ENCODE data around the gene DEFB113.
"Not testable (repeated sequence)": the region's sequence is repeated elsewhere in the genome, so short reads cannot be mapped to it uniquely, and the experiment has no call there.

The DEFB113 gene

GRCh38 chr6:49969605-49970004 lies at the start of gene DEFB113:
TSS of gene DEFB113 (minus strand) at chr6:49969625. CDS start at chr6:49969625, 0 bp downstream.
- no peak for DNase-seq (ENCODE audit: low read depth)

GRCh38 chr6:50007819-50008218 lies 38.4 kb upstream of the DEFB113 start:
- no peak for DNase-seq (ENCODE audit: low read depth)

GRCh38 chr6:50003139-50003538 lies 33.7 kb upstream of the DEFB113 start:
- no peak for DNase-seq (ENCODE audit: low read depth)

GRCh38 chr6:49995278-49995677 lies 25.9 kb upstream of the DEFB113 start:
- no peak for DNase-seq (ENCODE audit: low read depth)

- no peak for DNase-seq (ENCODE audit: low read depth)
These were observed 19.5 kb upstream of the DEFB113 start for GRCh38 chr6:49988900-49989299.

GRCh38 chr6:49987749-49988148 lies 18.3 kb upstream of the DEFB113 start:
- no peak for DNase-seq (ENCODE audit: low read depth)

DNA sequence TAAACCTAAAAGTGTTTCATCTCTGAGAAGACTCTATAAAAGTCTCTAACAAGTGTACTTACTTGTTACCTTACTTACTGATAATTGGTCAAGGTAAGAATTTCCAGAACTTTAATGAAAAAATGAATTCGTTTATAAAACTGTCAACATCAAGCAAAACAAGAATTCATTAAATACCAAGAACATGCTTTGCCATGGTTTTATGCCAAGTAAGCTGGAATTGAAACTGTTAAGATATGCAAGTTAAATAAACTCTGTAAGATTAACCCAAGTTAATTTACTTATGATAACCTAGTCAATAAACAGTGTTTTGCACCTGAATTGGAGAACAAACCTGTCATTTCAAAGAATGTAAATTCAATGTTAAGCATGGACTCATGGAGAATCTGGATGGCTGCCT lies 17.1 kb upstream of the DEFB113 start:
- DNase-seq (ENCODE audit: low read depth): no peak

- no peak for DNase-seq (ENCODE audit: low read depth)
These were observed 12.6 kb upstream of the DEFB113 start for GRCh38 chr6:49982046-49982445.

GRCh38 chr6:49980898-49981297 lies 11.5 kb upstream of the DEFB113 start:
- DNase-seq (ENCODE audit: low read depth): no peak

DNA sequence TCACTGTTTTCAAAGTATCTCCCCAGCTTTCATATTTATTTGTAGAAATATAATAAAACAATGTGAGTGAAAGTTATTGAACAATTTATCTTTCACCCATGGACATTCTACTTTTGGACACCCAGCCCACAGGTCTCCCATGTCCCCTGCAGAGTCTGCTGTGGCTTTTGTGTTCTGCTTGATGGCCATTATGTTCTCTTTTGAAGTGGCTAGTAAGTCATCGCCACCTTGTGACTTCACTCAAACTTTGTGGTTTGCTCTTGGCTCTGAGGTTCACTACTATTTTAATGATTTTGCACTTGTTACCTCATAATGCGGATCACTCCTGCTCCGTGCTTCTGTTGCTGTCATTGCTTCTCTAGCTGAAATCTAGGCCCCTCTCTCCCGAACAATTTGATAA lies 10.2 kb upstream of the DEFB113 start:
- no peak for DNase-seq (ENCODE audit: low read depth)

- DNase-seq (ENCODE audit: low read depth): no peak
These were observed 9.2 kb upstream of the DEFB113 start for GRCh38 chr6:49978332-49979226.

GRCh38 chr6:49966823-49967222 lies 2.6 kb downstream of the DEFB113 start:
- DNase-seq (ENCODE audit: low read depth): no peak

GRCh38 chr6:49966334-49966733 lies 3.1 kb downstream of the DEFB113 start:
- DNase-seq (ENCODE audit: low read depth): no peak

DNA sequence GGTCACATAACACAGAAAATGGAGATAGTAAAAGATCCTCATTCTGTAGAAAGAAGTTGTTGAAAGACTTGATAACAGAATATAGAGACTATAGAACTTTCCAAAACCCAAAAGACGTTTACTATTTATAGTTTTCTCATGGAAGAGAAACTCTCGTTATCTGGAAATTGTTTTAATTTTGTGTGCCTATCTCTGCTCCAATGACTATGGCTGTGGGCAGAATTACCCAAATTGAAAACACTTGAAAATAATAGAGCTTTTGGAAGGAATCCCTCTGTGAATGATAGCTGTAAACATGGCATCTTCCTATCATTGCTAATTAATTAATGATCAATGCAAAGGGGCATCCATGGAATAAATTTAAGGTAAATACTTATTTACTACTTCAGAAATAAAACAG lies 5.4 kb downstream of the DEFB113 start, which contains the start of gene DEFB114:
Gene DEFB114, minus strand, starts transcription at position 101 of the 400 bp plus-strand sequence. Its CDS starts 59 bp downstream, at position 42.
- DNase-seq (ENCODE audit: low read depth): no peak

- DNase-seq (ENCODE audit: low read depth): no peak
These were observed 11.2 kb downstream of the DEFB113 start for GRCh38 chr6:49958180-49958579.

DNA sequence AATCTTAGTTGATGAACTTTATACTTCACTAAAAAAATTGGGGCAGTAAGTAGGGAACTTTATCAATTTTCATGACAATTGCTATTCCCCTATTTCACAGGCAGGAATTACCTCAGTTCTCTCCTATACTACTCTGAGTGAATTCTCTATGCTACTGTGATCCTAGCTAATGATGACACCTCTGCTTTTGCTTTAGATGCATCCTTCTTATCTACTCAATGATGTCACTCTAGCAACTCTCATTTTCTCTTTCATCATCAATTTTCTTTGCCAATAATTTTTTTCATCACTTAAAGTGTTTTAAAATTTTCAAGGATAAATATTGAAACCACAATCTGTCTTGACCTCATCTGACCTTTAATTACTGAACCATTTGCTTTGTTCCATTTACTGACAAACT lies 13.6 kb downstream of the DEFB113 start:
- no peak for DNase-seq (ENCODE audit: low read depth)

GRCh38 chr6:49951926-49952325 lies 17.5 kb downstream of the DEFB113 start:
- no peak for DNase-seq (ENCODE audit: low read depth)

- no peak for DNase-seq (ENCODE audit: low read depth)
These were observed 19.0 kb downstream of the DEFB113 start for GRCh38 chr6:49950415-49950751.

GRCh38 chr6:49949062-49949461 lies 20.4 kb downstream of the DEFB113 start:
- no peak for DNase-seq (ENCODE audit: low read depth)

GRCh38 chr6:49946835-49947234 lies 22.6 kb downstream of the DEFB113 start:
- no peak for DNase-seq (ENCODE audit: low read depth)

- DNase-seq (ENCODE audit: low read depth): not testable (repeated sequence)
These were observed 25.4 kb downstream of the DEFB113 start for GRCh38 chr6:49944068-49944467.

- DNase-seq (ENCODE audit: low read depth): no peak
These were observed 29.4 kb downstream of the DEFB113 start for GRCh38 chr6:49939993-49940498.

GRCh38 chr6:49937811-49938210 lies 31.6 kb downstream of the DEFB113 start:
- no peak for DNase-seq (ENCODE audit: low read depth)

GRCh38 chr6:49937017-49937416 lies 32.4 kb downstream of the DEFB113 start:
- no peak for DNase-seq (ENCODE audit: low read depth)

Measured in stimulated activated CD8-positive, alpha-beta memory T cell treated with anti-CD3 and anti-CD28 coated beads, Interleukin-12 subunit alpha, Interleukin-12 subunit beta, amount 100 ng/mL, for 4 hours (primary cell).